GM12878 (cell line): ENCODE results near the gene SEC14L1.

Experiments used
- SUZ12 ChIP-seq: fragments of 200-600 bp; sonication (generic); IDR thresholded peaks from one replicate; pipeline ENCODE4 v1.6.1; 2018; ENCODE audit warnings: antibody characterized with exemption, mild to moderate bottlenecking; ENCODE audit not compliant: unreplicated experiment
- TF ChIP-seq, protein P1 (sequence below), 3 experiments: IDR thresholded peaks in 2 of 3; conservative IDR thresholded peaks in 1 of 3; 2 replicates each; pipeline ENCODE4 v1.5.1; 2011; ENCODE audit warnings: low read depth in 3 of 3, low read length in 3 of 3, mild to moderate bottlenecking in 3 of 3, control low read depth in 2 of 3, moderate library complexity in 2 of 3, inconsistent platforms in 1 of 3, mixed read lengths in 1 of 3; ENCODE audit not compliant: control insufficient read depth in 2 of 3, insufficient read depth in 1 of 3; ENCODE audit errors: extremely low read depth in 1 of 3

DNA sequence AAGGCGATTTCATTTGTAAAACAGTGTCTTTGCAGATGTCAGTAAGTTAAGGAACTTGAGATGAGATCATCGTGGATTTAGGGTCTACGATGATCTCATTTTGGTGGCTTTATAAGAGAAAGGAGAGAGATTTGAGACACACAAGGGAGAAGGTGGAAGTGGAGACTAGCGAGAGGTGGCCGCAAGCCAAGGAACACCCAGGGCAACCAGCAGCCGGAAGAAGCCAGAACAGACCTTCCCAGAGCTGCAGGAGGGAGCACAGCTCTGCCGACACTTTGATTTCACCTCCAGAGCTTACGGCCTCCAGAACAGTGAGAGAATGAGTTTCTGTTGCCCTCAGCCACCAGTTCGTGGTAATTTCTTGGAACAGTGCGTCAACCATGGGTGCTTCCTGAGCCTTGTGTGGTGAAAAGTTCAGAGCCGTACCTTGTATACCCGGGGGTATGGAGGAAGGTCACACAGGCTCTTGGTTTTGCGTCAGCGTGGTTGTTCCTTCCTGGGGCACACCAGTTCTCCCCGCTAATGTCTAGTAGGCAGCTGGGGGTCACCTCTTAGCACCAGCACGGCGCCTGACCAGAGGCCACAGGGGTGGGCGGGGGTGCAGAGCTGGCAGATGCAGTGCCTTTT is 12.9 kb upstream of the SEC14L1 start:
- TF ChIP-seq SUZ12 = no peak
- TF ChIP-seq, protein P1, sequence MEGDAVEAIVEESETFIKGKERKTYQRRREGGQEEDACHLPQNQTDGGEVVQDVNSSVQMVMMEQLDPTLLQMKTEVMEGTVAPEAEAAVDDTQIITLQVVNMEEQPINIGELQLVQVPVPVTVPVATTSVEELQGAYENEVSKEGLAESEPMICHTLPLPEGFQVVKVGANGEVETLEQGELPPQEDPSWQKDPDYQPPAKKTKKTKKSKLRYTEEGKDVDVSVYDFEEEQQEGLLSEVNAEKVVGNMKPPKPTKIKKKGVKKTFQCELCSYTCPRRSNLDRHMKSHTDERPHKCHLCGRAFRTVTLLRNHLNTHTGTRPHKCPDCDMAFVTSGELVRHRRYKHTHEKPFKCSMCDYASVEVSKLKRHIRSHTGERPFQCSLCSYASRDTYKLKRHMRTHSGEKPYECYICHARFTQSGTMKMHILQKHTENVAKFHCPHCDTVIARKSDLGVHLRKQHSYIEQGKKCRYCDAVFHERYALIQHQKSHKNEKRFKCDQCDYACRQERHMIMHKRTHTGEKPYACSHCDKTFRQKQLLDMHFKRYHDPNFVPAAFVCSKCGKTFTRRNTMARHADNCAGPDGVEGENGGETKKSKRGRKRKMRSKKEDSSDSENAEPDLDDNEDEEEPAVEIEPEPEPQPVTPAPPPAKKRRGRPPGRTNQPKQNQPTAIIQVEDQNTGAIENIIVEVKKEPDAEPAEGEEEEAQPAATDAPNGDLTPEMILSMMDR (IDR thresholded peaks at IDR 0.05 in 2 of 3, conservative IDR thresholded peaks at IDR 0.05 in 1 of 3; ENCODE audit: control insufficient read depth in 2 of 3, extremely low read depth in 1 of 3, insufficient read depth in 1 of 3, low read depth in 3 of 3, low read length in 3 of 3) = no peak
